ENCODE results near the gene KCNAB1.

KCNAB1 gene

GRCh38 chr3:156497326-156497725 is 376.9 kb downstream of the KCNAB1 start:
- no peaks in the 10 kb centered on the region for H3K36me3 ChIP-seq (ENCODE audit: insufficient read depth, low read length)
- no peak overlapping the region for H3K4me2 ChIP-seq (ENCODE audit: low read length)
- H3K27me3 ChIP-seq (ENCODE audit: insufficient read depth, low read length) = no peaks in the 10 kb centered on the region
- H3K4me1 ChIP-seq (ENCODE audit: insufficient read depth, low read length, severe bottlenecking) = no peaks in the 10 kb centered on the region
- no peaks in the 10 kb centered on the region for H3F3A ChIP-seq (ENCODE audit: insufficient read depth, low read length)
- no peaks in the 10 kb centered on the region for H4K20me1 ChIP-seq (ENCODE audit: insufficient read depth, low read length)
- H3K9me2 ChIP-seq (ENCODE audit: low read depth, low read length) = no peaks in the 10 kb centered on the region
- H3K4me3 ChIP-seq (ENCODE audit: low read depth, low read length, poor library complexity, severe bottlenecking) = no peak overlapping the region
- H3K27ac ChIP-seq (ENCODE audit: low read depth, low read length, poor library complexity, severe bottlenecking) = no peak overlapping the region
- H3K9ac ChIP-seq (ENCODE audit: low read length) = no peak overlapping the region
- H3K9me3 ChIP-seq (ENCODE audit: low read length) = peaks cover 13% of the 10 kb centered on the region; the same call in 1 of the 2 replicates
- H3K79me2 ChIP-seq (ENCODE audit: insufficient read depth, low read length) = no peaks in the 10 kb centered on the region
- TF ChIP-seq, protein P1, sequence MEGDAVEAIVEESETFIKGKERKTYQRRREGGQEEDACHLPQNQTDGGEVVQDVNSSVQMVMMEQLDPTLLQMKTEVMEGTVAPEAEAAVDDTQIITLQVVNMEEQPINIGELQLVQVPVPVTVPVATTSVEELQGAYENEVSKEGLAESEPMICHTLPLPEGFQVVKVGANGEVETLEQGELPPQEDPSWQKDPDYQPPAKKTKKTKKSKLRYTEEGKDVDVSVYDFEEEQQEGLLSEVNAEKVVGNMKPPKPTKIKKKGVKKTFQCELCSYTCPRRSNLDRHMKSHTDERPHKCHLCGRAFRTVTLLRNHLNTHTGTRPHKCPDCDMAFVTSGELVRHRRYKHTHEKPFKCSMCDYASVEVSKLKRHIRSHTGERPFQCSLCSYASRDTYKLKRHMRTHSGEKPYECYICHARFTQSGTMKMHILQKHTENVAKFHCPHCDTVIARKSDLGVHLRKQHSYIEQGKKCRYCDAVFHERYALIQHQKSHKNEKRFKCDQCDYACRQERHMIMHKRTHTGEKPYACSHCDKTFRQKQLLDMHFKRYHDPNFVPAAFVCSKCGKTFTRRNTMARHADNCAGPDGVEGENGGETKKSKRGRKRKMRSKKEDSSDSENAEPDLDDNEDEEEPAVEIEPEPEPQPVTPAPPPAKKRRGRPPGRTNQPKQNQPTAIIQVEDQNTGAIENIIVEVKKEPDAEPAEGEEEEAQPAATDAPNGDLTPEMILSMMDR (IDR thresholded peaks at IDR 0.05; ENCODE audit: low read length) = no peak
- no peak for TF ChIP-seq EZH2 (IDR thresholded peaks at IDR 0.05; ENCODE audit: borderline replicate concordance, low read length)
- H2AFZ ChIP-seq (ENCODE audit: low read length) = no peak overlapping the region

GRCh38 chr3:156498307-156498706 is 377.9 kb downstream of the KCNAB1 start:
- H3K36me3 ChIP-seq (ENCODE audit: insufficient read depth, low read length) = no peaks in the 10 kb centered on the region

GRCh38 chr3:156507285-156507684 is 386.9 kb downstream of the KCNAB1 start:
- no peak overlapping the region for H3K27ac ChIP-seq (ENCODE audit: low read depth, low read length, poor library complexity, severe bottlenecking)

More at GRCh38 chr3:156498307-156498706, 377.9 kb downstream of the KCNAB1 start:
- H3K4me1 ChIP-seq (ENCODE audit: insufficient read depth, low read length, severe bottlenecking) = no peaks in the 10 kb centered on the region
- TF ChIP-seq, protein P1 (IDR thresholded peaks at IDR 0.05; ENCODE audit: low read length) = no peak
- no peak for TF ChIP-seq EZH2 (IDR thresholded peaks at IDR 0.05; ENCODE audit: borderline replicate concordance, low read length)
- H3F3A ChIP-seq (ENCODE audit: insufficient read depth, low read length) = no peaks in the 10 kb centered on the region
- H3K9me3 ChIP-seq (ENCODE audit: low read length) = peaks cover 13% of the 10 kb centered on the region; the same call in 1 of the 2 replicates
- H3K9me2 ChIP-seq (ENCODE audit: low read depth, low read length) = no peaks in the 10 kb centered on the region
- H3K79me2 ChIP-seq (ENCODE audit: insufficient read depth, low read length) = no peaks in the 10 kb centered on the region
- no peak overlapping the region for H3K27ac ChIP-seq (ENCODE audit: low read depth, low read length, poor library complexity, severe bottlenecking)
- no peak overlapping the region for H3K9ac ChIP-seq (ENCODE audit: low read length)
- no peaks in the 10 kb centered on the region for H4K20me1 ChIP-seq (ENCODE audit: insufficient read depth, low read length)
- H3K4me3 ChIP-seq (ENCODE audit: low read depth, low read length, poor library complexity, severe bottlenecking) = no peak overlapping the region
- no peak overlapping the region for H3K4me2 ChIP-seq (ENCODE audit: low read length)
- no peak overlapping the region for H2AFZ ChIP-seq (ENCODE audit: low read length)
- no peaks in the 10 kb centered on the region for H3K27me3 ChIP-seq (ENCODE audit: insufficient read depth, low read length)

More at GRCh38 chr3:156507285-156507684, 386.9 kb downstream of the KCNAB1 start:
- 0 out of 2 replicates have a peak, but pooled peaks cover 3% of the 10 kb centered on the region for H3F3A ChIP-seq (ENCODE audit: insufficient read depth, low read length)
- no peaks in the 10 kb centered on the region for H3K9me3 ChIP-seq (ENCODE audit: low read length)
- no peak overlapping the region for H2AFZ ChIP-seq (ENCODE audit: low read length)
- H3K9ac ChIP-seq (ENCODE audit: low read length) = no peak overlapping the region
- H3K4me3 ChIP-seq (ENCODE audit: low read depth, low read length, poor library complexity, severe bottlenecking) = no peak overlapping the region
- H3K4me1 ChIP-seq (ENCODE audit: insufficient read depth, low read length, severe bottlenecking) = no peaks in the 10 kb centered on the region
- H3K36me3 ChIP-seq (ENCODE audit: insufficient read depth, low read length) = no peaks in the 10 kb centered on the region
- H4K20me1 ChIP-seq (ENCODE audit: insufficient read depth, low read length) = no peaks in the 10 kb centered on the region
- no peaks in the 10 kb centered on the region for H3K27me3 ChIP-seq (ENCODE audit: insufficient read depth, low read length)
- no peak overlapping the region for H3K4me2 ChIP-seq (ENCODE audit: low read length)
- no peaks in the 10 kb centered on the region for H3K79me2 ChIP-seq (ENCODE audit: insufficient read depth, low read length)
- no peaks in the 10 kb centered on the region for H3K9me2 ChIP-seq (ENCODE audit: low read depth, low read length)
- no peak for TF ChIP-seq EZH2 (IDR thresholded peaks at IDR 0.05; ENCODE audit: borderline replicate concordance, low read length)
- TF ChIP-seq, protein P1 (IDR thresholded peaks at IDR 0.05; ENCODE audit: low read length) = no peak
